ENCODE data around the gene C1orf53. TPM values are rescaled to one million over a fixed set of nuclear protein-coding genes. Genes with fewer than 3 reads are reported as not detected.

C1orf53 gene
- total and polyA plus RNA-seq, 2 of the 8 experiments (the other 6 are each of a cell fraction or from before 2014, with no cell fraction given), result 0.56 to 1.3 TPM

DNA sequence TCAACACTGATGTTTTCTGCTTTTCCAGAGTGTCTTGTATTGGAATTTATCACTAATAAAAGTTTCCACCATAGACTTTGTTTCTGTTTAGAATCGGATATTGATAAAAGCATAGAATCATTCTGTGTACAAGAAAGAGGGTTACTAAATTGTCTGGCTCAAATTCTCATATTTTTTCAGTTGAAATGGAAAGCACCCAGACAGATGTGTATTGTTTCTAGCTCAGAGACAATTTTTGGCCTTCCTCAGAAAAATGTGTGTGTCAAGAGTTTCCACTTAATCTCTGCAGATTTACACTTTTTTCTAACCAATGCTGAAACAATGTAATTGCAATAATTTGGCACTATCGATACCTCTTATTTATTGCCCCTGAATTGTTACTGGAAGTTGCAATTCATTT lies 35.0 kb downstream of the C1orf53 start:
- H4K8ac ChIP-seq (ENCODE audit: extremely low read depth, insufficient read depth, low read length), result no peak overlapping the region
- no peak for FAIRE-seq
- TF ChIP-seq KDM1A (IDR thresholded peaks at IDR 0.05; ENCODE audit: borderline replicate concordance, low read length), result no peak
- no peak for TF ChIP-seq CHD2 (IDR thresholded peaks at IDR 0.05; ENCODE audit: low read length)
- TF ChIP-seq POLR2AphosphoS5 (IDR thresholded peaks at IDR 0.05; ENCODE audit: low read depth, low read length), result no peak
- no peaks in the 10 kb centered on the region for H3K4me1 ChIP-seq (replicated peaks in 1 of 4; ENCODE audit: control insufficient read depth in 3 of 4, insufficient read depth in 4 of 4, low read length in 3 of 4)
- no peak overlapping the region for H4K91ac ChIP-seq (replicated peaks; ENCODE audit: insufficient read length, low read length)
- no peaks in the 10 kb centered on the region for H3K79me1 ChIP-seq (ENCODE audit: low read depth, low read length)
- no peak overlapping the region for H3K4ac ChIP-seq (replicated peaks; ENCODE audit: insufficient read length, low read depth, low read length)
- H3K14ac ChIP-seq (ENCODE audit: insufficient read length), result no peak overlapping the region
- H2BK15ac ChIP-seq (ENCODE audit: low read length), result no peak overlapping the region
- DNase-seq (ENCODE audit: low read depth in 1 of 2, low spot score in 2 of 2), result no peak
- H4K5ac ChIP-seq (ENCODE audit: insufficient read length, low read depth, low read length), result no peak overlapping the region
- no peak overlapping the region for H3K27ac ChIP-seq (ENCODE audit: low read depth, low read length)
- H3K79me2 ChIP-seq (ENCODE audit: control insufficient read depth in 1 of 2, insufficient read depth in 2 of 2, low read length in 2 of 2), result no peaks in the 10 kb centered on the region
- no peak overlapping the region for H3K4me2 ChIP-seq (ENCODE audit: insufficient read depth in 1 of 2, low read depth in 2 of 2, low read length in 2 of 2)
- WGBS, 2 experiments (ENCODE audit: extremely low coverage in 1 of 2, insufficient coverage in 1 of 2, insufficient read length in 1 of 2, insufficient replicate concordance in 2 of 2, low coverage in 1 of 2, low lambda C conversion rate in 2 of 2, missing lambda C conversion rate in 1 of 2), result 84% methylated on average over 2 of the region's 2 CpGs; no CpG with 5 or more reads in 1 of the 2 experiments
- H2AFZ ChIP-seq (ENCODE audit: low read length), result no peak overlapping the region
- H4K20me1 ChIP-seq (replicated peaks in 1 of 2; ENCODE audit: control insufficient read depth in 1 of 2, insufficient read depth in 2 of 2, low read length in 2 of 2), result no peaks in the 10 kb centered on the region
- ChIA-PET POLR2A (ENCODE audit: partially characterized antibody) (no interaction called here), CTCF (ENCODE audit: partially characterized antibody) (no interaction called here)
- H3K23ac ChIP-seq (ENCODE audit: insufficient read length), result no peak overlapping the region
- no peak overlapping the region for H3K9ac ChIP-seq (replicated peaks in 1 of 4; ENCODE audit: extremely low read depth in 1 of 4, low read depth in 3 of 4, low read length in 3 of 4)
- H3K27me3 ChIP-seq (replicated peaks in 1 of 4; ENCODE audit: control insufficient read depth in 3 of 4, extremely low read depth in 1 of 4, insufficient read depth in 3 of 4, low read length in 3 of 4), result no peaks in the 10 kb centered on the region
- no peaks in the 10 kb centered on the region for H3K23me2 ChIP-seq (ENCODE audit: low read depth, low read length)
- H2BK5ac ChIP-seq (ENCODE audit: low read depth, low read length), result no peak overlapping the region
- H2BK20ac ChIP-seq (ENCODE audit: low read length), result no peak overlapping the region
- no peaks in the 10 kb centered on the region for H3K36me3 ChIP-seq (ENCODE audit: control insufficient read depth in 2 of 4, insufficient read depth in 4 of 4, low read length in 3 of 4)
- H2BK12ac ChIP-seq (ENCODE audit: low read depth, low read length), result no peak overlapping the region
- H3K56ac ChIP-seq (replicated peaks; ENCODE audit: insufficient read length, low read depth, low read length), result no peak overlapping the region
- H3K4me3 ChIP-seq (ENCODE audit: extremely low read depth in 1 of 4, insufficient read depth in 2 of 4, low read depth in 3 of 4, low read length in 4 of 4), result no peak overlapping the region
- no peak overlapping the region for H3K18ac ChIP-seq (ENCODE audit: extremely low read depth, low read length)
- no peak overlapping the region for H2BK120ac ChIP-seq (replicated peaks; ENCODE audit: low read depth, low read length)
- H2AK5ac ChIP-seq (ENCODE audit: low read depth, low read length), result no peak overlapping the region
- no peaks in the 10 kb centered on the region for H3K9me3 ChIP-seq (ENCODE audit: insufficient read depth in 2 of 2, low read depth in 1 of 2, low read length in 1 of 2)
